Measurements from ENCODE around the gene CLBA1.
"Not testable (repeated sequence)": the region's sequence is repeated elsewhere in the genome, so short reads cannot be mapped to it uniquely, and the experiment has no call there.

CLBA1 gene

DNA sequence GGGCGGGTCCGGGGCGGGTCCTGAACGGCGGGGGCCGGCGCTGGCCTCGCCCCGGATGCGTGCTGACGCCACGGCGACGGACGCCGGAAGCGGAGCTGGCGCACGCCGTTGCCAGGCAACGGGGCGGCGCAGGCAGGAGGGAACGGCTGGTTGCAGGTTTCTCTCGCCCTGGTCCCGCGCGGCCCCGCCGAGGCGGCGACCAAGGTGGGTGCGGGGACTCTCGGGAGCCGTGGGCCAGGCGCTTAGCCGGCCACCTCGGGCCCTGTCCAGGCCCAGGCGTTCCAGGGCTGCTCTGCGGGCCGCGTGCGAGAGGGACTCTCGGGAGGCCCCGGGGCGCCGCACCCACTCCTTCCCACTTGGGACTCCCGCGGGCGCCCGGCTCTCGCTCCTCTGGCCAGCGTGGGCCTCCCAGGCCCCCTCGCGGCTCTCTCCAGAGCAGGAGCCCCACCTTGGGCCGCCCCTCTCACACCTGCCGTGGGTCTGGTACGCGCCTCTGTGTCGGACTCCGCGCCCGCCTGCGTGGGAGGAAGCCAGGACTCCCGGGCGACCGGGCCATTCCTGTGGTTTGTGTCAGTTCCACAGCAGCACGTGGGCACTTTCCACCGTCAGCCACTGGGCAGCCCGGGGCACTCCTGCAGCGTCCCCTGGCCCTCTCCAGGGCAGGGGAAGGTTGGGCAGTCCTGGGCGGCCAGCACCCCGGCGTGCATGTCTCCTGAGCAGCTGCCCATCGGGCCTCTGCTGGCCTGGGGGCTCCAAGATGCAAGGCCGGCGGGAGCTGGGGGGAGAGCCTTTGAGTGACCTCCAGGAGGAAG, at the start of gene CLBA1:
Gene CLBA1 (plus strand): TSS at position 114 of the 812 bp plus-strand sequence. CDS start 644 bp downstream, at position 758.
- peak; percentile 84 for DNase-seq

DNA sequence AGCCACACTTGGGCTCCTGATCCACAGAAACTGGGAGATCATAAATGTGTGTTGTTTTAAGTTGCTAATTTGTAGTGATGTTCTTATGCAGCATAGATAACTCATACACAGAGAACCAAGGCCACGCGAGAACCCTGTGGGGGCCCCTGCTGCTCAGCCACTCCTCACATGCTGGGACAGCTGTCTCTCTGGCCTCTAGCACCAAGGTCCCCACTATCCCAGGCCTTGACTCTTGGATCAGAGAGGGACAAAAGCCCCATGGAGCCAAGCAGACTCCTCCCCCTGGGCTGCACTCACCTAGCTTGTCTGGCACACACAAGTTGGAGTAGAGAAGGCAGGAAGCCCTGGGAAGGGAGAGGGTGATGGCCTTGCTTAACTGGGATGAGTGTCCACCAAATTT, 49.6 kb upstream of the CLBA1 start:
- no peak for DNase-seq

DNA sequence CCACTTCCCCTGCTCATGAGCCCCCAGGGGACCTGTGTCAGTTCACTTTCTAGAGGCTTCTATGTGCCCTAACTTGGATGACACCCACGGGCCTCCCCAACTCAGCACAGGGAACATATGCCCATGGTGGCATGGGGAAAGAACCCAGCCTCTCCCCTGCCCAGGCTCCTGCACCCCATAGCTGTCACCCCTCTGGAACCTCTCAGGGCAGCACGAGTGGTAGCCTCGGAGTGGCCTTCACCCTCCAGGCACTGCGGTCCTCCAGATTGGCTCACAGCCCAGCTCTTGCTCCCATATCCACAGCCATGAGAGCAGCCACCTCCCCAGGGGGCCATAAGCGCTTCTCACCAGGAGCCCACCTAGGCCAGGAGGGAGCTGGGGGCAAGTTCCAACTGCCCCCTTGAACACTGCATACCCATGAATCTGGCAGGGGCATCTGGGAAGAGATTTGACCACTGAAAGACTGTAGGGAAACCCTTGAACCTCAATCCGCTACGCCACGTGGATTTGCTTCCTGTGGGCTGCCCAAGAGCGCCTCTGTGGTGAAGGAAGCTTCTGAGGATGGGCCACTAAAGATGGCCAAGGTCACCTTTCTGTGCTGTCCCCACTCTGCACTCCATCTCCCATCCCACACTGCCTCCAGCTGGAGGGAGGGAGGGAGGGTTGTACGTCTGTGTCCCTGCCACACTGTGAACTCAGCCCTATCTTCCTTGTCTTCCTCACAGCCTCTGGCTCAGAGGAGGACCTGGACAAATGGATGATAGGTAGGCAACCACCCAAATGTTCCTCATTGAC, 49.0 kb upstream of the CLBA1 start:
- no peak for DNase-seq

DNA sequence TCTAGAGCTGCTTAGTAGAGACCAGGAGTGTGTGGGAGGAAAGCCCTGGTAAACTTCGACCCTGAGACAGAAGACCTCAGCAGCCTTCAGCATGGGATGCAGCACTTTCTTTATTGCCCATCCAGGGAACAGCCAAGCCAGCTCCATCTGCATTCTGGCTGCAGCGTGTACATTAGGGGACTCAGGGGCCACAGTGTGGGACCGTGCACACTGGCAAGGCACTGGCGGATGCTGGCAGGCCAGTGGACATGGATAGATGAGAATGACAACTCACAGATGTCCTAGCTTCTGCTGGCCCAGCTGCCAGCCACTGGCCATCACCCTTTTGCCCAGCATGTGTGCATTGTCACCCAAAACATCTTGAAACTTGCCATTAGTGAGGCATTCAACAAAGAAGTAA, 48.4 kb upstream of the CLBA1 start:
- no peak for DNase-seq

DNA sequence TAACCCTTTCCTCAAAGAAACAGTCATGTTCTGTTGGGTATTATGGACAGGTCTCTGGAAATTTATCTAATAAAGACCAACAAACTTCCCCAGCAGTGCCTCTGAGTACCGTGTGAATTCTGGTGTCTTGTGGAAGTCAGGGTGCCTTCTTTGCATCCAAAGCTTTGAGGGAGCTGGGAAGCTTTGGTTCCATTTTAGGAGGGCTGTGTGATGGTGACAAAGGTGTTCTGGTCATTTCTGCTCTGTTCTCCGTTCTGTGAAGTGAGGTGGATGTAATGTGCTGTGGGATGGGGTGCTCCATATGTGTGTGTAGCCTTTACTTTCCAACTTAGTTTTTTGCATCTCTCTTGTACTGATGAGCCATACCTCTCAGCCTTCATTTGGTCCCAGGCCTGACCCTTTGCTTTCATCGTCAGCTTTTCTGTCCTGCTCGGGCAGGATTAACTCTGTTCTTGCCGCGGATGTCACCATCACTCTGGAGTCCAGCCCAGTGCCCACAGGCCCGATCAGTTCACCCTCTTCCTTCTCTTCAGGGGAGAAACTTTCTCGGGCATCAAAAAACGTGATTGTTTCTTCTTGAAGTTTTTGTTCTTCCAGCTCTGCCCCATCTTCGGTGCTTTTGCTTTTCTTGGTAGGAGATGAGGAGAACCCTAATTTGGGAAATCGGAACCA, 47.8 kb upstream of the CLBA1 start:
- DNase-seq = no peak

DNA sequence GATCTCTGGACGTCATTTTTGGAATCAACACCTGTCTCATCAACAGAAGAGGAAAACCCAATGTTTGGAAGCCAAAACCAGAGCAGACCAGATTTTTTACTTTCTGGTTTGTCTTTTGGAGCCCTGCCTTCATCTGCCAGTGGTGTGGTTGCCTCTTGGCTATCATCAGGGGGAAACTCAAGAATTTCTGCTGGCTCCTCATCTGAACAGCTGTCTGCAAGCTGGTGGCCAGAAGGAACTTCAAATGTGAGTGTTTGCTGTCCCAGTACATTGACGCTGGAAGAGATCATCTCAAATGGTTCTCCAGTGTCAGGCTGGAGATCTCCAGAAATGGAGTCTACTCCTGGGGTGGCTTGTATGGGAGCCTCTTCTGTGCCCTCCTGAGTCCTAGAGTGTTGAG, 47.2 kb upstream of the CLBA1 start:
- no peak for DNase-seq

DNA sequence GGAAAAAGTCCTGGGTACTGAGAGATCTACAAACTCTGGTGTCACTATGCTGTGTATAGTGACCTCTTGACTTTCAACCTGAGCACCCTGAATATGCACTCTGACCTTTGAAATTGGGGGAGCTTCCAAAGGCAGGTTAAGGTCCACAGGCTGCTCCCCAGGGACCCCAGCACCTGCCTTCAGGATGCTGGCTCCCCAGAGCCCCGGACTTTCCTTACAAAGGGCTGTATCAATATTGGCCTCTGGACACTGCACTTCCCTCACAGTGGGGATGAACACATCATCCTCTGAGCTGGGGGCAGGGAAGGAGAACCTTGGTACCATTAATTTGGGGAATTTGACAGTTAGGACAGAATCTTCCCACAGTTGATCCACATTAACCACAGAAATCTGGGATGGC, 46.6 kb upstream of the CLBA1 start:
- DNase-seq = no peak

DNA sequence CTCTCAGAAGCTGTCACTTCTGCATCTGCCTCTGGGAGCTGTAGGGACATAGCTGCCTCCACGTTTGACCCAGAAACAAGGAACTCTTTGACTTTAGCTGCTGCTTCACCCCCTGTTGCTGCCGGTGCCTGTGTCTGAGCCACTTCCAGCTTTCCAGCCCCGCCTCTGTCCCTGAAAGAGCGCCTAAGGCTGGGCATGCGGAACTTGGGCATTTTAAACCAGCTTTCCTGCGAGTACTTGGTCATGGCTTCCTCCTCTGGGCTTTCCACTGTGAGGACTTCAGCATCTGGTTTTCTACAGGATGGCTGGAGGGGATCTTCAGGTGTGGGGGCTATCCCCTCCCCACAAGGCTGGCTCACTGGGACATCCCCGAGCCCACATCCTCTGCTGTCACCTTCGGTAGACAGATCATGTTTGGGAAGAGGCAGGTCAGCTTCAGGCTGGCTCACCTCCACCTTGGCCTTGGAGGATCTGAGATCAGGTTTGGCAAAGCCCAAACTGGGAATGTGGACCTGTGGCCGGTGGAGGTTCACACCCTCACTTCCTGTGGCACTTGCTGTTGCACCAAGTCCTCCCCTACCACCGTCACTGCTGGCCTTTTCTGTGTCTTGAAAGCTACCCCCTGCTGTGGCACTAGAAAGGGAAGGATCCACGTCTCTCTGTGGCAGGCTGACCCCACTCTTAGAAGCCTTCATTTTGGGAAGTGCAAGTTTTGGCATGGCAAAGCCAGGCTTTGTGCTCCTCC, 45.8 kb upstream of the CLBA1 start:
- DNase-seq = no peak

DNA sequence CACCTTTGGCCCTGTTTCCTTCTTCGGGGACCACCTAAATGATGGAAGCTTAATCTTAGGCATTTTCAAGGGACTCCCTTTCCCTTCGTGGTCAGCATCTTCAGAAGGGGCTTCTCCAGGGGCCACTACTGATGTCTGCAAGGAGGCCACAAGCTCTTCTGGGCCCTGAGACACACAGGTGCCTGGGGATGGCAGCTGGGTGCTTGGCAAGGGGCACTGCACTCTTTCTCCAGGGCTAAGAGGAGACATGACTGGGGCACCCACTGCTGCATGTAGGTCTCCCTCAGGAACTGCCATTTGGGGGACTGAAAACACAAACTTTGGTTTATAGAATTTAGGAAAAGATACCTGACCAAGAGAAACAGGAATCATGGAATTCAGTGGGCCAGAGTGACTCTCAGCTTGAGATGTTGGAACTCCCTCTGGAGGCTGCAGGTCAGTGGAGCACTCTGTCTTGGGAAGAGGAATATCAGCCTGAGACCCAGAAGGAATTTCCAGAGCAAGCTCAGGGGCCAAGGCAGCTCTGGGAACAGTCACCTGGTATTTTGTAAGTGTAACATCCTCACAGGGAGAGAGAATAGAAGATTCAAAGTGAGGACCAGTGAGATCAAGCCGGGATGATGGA, 45.0 kb upstream of the CLBA1 start:
- no peak for DNase-seq

DNA sequence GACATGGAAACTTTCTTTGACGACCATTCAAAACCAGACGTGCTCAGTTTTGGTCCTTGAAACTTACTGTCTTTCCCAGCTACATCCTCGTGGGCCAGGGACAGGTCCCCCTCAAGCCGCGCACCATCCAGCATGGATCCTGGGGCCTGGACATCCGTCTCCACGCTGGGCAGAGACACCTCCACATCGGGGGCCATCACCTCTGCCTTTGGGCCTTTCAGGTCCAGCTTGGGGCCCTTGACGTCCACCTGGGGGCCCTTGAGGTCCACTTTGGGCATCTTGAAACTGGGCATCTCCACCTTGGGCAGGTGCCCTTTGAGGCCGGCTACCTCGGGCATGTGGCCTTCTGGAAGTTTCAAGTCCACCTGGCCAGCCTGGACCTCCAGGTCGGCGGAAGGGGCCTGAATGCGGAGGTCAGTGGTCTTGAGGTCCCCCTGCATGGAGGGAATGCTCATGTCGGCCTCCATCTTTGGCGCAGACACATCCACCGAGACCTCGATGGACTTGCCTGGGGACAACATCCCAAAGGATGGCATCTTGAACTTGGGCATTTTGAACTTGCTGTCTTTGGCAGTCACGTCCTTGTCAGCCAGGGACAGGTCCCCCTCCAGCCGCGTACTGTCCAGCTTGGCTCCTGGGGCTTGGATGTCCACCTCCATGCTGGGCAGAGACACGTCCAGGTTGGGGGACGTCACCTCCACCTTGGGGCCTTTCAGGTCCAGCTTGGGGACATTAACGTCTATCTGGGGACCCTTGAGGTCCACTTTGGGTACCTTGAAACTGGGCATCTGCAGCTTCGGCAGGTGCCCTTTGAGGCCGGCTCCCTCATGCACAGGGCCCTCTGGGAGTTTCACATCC, 43.9 kb upstream of the CLBA1 start:
- no peak for DNase-seq

DNA sequence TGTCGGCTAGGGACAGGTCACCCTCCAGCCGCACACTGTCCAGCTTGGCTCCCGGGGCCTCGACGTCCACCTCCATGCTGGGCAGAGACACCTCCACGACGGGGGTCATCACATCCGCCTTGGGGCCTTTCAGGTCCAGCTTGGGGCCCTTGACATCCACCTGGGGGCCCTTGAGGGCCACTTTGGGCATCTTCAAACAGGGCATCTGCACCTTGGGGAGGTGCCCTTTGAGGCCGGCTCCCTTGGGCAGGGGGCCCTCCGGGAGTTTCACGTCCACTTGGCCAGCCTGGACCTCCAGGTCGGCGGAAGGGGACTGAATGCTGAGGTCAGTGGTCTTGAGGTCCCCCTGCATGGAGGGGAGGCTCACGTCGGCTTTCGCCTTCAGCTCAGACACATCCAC, 43.0 kb upstream of the CLBA1 start:
- no peak for DNase-seq

DNA sequence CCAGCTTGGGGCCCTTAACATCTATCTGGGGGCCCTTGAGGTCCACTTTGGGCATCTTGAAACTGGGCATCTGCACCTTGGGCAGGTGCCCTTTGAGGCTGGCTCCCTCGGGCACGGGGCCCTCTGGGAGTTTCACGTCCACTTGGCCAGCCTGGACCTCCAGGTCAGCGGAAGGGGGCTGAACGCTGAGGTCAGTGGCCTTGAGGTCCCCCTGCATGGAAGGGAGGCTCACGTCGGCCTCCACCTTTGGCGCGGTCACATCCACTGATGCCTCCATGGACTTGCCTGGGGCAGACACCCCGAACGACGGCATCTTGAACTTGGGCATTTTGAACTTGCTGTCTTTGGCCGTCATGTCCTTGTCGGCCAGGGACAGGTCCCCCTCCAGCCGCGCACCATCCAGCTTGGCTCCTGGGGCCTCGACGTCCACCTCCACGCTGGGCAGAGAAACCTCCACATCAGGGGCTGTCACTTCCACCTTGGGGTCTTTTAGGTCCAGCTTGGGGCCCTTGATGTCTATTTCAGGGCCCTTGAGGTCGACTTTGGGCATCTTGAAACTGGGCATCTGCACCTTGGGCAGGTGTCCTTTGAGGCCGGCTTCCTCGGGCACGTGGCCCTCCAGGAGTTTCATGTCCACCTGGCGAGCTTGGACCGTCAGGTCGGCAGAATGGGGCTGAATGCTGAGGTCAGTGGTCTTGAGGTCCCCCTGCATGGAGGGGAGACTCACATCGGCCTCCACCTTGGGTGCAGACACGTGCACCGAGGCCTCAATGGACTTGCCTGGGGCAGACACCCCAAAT, 42.2 kb upstream of the CLBA1 start:
- DNase-seq = not testable (repeated sequence)

DNA sequence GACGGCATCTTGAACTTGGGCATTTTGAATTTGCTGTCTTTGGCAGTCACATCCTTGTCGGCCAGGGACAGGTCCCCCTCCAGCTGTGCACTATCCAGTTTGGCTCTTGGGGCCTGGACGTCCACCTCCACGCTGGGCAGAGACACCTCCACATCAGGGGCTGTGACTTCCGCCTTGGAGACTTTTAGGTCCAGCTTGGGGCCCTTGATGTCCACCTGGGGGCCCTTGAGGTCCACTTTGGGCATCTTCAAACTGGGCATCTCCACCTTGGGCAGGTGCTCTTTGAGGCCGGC, 41.6 kb upstream of the CLBA1 start:
- DNase-seq = not testable (repeated sequence)

DNA sequence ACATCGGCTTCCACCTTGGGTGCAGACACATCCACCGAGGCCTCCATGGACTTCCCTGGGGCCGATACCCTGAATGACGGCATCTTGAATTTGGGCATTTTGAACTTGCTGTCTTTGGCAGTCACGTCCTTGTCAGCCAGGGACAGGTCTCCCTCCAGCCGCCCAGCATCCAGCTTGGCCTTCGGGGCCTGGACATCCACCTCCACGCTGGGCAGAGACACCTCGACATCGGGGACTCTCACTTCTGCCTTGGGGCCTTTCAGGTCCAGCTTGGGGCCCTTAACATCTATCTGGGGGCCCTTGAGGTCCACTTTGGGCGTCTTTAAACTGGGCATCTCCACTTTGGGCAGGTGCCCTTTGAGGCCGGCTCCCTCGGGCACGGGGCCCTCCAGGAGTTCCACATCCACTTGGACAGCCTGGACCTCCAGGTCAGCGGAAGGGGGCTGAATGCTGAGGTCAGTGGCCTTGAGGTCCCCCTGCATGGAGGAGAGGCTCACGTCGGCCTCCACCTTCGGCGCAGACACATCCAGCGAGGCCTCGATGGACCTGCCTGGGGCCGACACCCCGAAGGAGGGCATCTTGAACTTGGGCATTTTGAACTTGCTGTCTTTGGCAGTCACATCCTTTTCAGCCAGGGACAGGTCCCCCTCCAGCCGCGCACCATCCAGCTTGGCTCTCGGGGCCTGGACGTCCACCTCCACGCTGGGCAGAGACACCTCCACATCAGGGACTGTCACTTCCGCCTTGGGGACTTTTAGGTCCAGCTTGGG, 41.0 kb upstream of the CLBA1 start:
- DNase-seq = not testable (repeated sequence)

DNA sequence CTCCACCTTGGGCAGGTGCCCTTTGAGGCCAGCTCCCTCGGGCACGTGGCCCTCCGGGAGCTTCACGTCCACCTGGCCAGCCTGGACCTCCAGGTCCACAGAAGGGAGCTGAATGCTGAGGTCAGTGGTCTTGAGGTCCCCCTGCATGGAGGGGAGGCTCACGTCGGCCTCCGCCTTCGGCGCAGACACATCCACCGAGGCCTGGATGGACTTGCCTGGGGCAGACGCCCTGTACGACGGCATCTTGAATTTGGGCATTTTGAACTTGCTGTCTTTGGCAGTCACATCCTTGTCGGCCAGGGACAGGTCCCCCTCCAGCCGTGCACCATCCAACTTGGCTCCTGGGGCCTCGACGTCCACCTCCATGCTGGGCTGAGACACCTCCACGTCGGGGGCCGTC, 40.3 kb upstream of the CLBA1 start:
- not testable (repeated sequence) for DNase-seq

DNA sequence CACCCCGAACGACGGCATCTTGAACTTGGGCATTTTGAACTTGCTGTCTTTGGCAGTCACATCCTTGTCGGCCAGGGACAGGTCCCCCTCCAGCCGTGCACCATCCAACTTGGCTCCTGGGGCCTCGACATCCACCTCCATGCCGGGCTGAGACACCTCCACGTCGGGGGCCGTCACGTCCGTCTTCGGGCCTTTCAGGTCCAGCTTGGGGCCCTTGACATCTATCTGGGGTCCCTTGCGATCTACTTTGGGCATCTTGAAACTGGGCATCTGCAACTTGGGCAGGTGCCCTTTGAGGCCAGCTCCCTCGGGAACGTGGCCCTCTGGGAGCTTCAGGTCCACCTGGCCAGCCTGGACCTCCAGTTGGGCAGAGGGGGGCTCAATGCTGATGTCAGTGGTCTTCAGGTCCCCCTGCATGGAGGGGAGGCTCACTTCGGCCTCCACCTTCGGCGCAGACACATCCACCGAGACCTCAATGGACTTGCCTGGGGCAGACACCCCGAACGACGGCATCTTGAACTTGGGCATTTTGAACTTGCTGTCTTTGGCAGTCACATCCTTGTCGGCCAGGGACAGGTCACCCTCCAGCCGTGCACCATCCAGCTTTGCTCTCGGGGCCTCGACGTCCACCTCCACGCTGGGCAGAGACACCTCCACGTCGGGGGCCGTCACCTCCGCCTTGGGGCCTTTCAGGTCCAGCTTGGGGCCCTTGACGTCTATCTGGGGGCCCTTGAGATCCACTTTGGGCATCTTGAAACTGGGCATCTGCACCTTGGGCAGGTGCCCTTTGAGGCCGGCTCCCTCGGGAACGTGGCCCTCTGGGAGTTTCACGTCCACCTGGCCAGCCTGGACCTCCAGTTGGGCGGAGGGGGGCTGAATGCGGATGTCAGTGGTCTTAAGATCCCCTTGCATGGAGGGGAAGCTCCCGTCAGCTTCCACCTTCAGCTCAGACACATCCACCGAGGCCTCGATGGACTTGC, 39.3 kb upstream of the CLBA1 start:
- not testable (repeated sequence) for DNase-seq

DNA sequence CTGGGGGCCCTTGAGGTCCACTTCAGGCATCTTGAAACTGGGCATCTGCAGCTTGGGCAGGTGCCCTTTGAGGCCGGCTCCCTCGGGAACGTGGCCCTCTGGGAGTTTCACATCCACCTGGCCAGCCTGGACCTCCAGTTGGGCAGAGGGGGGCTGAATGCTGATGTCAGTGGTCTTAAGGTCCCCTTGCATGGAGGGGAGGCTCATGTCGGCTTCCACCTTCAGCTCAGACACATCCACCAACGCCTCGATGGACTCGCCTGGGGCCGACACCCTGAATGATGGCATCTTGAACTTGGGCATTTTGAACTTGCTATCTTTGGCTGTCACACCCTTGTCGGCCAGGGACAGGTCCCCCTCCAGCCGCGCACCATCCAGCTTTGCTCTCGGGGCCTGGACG, 38.4 kb upstream of the CLBA1 start:
- not testable (repeated sequence) for DNase-seq

DNA sequence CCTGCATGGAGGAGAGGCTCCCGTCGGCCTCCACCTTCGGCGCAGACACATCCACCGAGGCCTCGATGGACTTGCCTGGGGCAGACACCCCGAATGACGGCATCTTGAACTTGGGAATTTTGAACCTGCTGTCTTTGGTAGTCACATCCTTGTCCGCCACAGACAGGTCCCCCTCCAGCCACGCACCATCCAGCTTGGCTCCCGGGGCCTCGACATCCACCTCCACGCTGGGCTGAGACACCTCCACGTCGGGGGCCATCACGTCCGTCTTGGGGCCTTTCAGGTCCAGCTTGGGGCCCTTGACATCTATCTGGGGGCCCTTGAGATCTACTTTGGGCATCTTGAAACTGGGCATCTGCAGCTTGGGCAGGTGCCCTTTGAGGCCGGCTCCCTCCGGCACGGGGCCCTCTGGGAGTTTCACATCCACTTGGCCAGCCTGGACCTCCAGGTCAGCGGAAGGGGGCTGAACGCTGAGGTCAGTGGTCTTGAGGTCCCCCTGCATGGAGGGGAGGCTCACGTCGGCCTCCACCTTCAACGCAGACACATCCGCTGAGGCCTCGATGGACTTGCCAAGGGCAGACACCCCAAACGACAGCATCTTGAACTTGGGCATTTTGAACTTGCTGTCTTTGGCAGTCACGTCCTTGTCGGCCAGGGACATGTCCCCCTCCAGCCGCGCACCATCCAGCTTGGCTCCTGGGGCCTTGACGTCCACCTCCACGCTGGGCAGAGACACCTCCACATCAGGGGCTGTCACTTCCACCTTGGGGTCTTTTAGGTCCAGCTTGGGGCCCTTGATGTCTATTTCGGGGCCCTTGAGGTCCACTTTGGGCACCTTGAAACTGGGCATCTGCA, 37.5 kb upstream of the CLBA1 start:
- not testable (repeated sequence) for DNase-seq
